HCT116 (cell line): ENCODE results near the gene CDH26.

Source experiments
- CEBPB ChIP-seq: IDR thresholded peaks from 2 replicates; pipeline ENCODE4 v1.6.1; 2012; ENCODE audit warnings: low read depth
- POLR2A ChIP-seq: IDR thresholded peaks from 2 replicates; pipeline ENCODE4 v1.7.0; 2011; ENCODE audit warnings: borderline replicate concordance; ENCODE audit not compliant: insufficient read depth, insufficient read length; ENCODE audit errors: extremely low read depth
- ZBTB33 ChIP-seq: IDR thresholded peaks from 2 replicates; pipeline ENCODE4 v1.6.1; 2011; ENCODE audit warnings: mild to moderate bottlenecking, low read length, moderate library complexity; ENCODE audit not compliant: insufficient replicate concordance; ENCODE audit errors: extremely low read depth
- TF ChIP-seq, protein P1 (sequence below): IDR thresholded peaks from 2 replicates; pipeline ENCODE4 v1.6.1; 2012
- TF ChIP-seq, protein P2 (sequence below), 3 experiments: fragments of 200-600 bp in 1 of 3; sonication (generic) in 1 of 3; IDR thresholded peaks in 2 of 3; conservative IDR thresholded peaks in 1 of 3; 2 replicates each; pipeline ENCODE4 v1.5.1; 2012 to 2017; ENCODE audit warnings: low read depth in 2 of 3, low read length in 2 of 3, antibody characterized with exemption in 1 of 3, borderline replicate concordance in 1 of 3, control low read depth in 1 of 3, mild to moderate bottlenecking in 1 of 3, mixed read lengths in 1 of 3, mixed run types in 1 of 3, moderate library complexity in 1 of 3; ENCODE audit not compliant: insufficient read depth in 1 of 3

- TF ChIP-seq, protein P1, sequence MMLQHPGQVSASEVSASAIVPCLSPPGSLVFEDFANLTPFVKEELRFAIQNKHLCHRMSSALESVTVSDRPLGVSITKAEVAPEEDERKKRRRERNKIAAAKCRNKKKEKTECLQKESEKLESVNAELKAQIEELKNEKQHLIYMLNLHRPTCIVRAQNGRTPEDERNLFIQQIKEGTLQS, result no peak
- TF ChIP-seq POLR2A, result no peak
- TF ChIP-seq, protein P2, sequence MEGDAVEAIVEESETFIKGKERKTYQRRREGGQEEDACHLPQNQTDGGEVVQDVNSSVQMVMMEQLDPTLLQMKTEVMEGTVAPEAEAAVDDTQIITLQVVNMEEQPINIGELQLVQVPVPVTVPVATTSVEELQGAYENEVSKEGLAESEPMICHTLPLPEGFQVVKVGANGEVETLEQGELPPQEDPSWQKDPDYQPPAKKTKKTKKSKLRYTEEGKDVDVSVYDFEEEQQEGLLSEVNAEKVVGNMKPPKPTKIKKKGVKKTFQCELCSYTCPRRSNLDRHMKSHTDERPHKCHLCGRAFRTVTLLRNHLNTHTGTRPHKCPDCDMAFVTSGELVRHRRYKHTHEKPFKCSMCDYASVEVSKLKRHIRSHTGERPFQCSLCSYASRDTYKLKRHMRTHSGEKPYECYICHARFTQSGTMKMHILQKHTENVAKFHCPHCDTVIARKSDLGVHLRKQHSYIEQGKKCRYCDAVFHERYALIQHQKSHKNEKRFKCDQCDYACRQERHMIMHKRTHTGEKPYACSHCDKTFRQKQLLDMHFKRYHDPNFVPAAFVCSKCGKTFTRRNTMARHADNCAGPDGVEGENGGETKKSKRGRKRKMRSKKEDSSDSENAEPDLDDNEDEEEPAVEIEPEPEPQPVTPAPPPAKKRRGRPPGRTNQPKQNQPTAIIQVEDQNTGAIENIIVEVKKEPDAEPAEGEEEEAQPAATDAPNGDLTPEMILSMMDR (IDR thresholded peaks at IDR 0.05 in 2 of 3, conservative IDR thresholded peaks at IDR 0.05 in 1 of 3; ENCODE audit: borderline replicate concordance in 1 of 3, insufficient read depth in 1 of 3, low read depth in 2 of 3, low read length in 2 of 3), result no peak
- no peak for TF ChIP-seq CEBPB
- no peak for TF ChIP-seq ZBTB33
Observed at GRCh38 chr20:59912609-59913008, 45.6 kb upstream of the CDH26 start.
